ENCODE results near the gene ATP11A. TPM values are rescaled to one million over a fixed set of nuclear protein-coding genes. Genes with fewer than 3 reads are reported as not detected.
"Not testable (repeated sequence)": the region's sequence is repeated elsewhere in the genome, so short reads cannot be mapped to it uniquely, and the experiment has no call there.

ATP11A gene
- total RNA-seq, 1 experiment from 2014 or later = 9.4 TPM

DNA sequence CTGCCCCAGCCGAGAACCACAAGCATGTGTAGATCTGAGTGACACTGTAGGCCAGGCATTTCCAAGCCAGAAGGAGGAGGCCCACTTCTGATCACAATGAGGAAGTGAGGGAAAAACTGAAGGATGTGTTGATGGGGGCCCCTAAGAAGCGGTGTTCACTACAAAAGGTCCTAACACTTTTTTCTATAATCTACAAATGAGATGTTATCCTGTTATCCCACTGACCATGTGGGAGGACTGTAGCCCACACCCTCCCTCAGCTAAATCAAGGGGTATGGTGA is 180.2 kb downstream of the ATP11A start:
- BruUV-seq (replicated peaks) = no TSS peak

DNA sequence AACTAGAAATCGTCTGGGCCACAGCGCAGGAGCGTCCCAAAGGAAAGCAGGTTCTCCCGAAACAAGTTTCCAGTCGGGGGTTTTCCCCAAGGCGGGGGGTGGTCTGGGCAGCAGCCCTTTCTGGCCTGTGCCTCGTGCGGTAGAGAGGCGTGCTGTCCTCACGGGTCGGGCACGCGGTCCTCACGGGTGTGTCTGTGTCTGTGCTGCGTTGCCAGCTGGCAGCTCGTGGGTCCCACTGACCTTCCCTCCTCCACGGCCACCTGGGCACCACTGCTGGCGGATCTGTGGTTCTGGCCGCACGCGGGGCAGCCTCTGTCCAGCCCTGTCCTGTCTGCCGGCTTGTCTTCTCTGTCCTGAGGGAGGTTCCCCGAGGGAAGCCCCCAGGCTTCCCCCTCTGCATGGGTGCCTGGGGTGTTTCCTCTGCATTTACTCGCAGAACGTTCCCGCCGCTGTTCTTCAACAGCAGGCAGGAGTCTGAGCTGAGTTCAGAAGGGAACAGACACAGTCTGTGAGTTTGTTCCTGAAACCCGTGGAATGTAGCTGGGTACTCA is 181.0 kb downstream of the ATP11A start:
- H3K4me1 ChIP-seq (ENCODE audit: insufficient read depth, low read length, poor library complexity, severe bottlenecking) = no peaks in the 10 kb centered on the region
- no peak overlapping the region for H3K4me3 ChIP-seq (ENCODE audit: low read depth, low read length, poor library complexity, severe bottlenecking)
- no TSS peak for BruUV-seq (replicated peaks)
- TF ChIP-seq, protein P1, sequence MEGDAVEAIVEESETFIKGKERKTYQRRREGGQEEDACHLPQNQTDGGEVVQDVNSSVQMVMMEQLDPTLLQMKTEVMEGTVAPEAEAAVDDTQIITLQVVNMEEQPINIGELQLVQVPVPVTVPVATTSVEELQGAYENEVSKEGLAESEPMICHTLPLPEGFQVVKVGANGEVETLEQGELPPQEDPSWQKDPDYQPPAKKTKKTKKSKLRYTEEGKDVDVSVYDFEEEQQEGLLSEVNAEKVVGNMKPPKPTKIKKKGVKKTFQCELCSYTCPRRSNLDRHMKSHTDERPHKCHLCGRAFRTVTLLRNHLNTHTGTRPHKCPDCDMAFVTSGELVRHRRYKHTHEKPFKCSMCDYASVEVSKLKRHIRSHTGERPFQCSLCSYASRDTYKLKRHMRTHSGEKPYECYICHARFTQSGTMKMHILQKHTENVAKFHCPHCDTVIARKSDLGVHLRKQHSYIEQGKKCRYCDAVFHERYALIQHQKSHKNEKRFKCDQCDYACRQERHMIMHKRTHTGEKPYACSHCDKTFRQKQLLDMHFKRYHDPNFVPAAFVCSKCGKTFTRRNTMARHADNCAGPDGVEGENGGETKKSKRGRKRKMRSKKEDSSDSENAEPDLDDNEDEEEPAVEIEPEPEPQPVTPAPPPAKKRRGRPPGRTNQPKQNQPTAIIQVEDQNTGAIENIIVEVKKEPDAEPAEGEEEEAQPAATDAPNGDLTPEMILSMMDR (conservative IDR thresholded peaks at IDR 0.05; ENCODE audit: low read depth, low read length) = no peak
- no peak for TF ChIP-seq EZH2 (IDR thresholded peaks at IDR 0.05; ENCODE audit: borderline replicate concordance, low read depth, low read length, poor library complexity, severe bottlenecking)
- DNase-seq (ENCODE audit: low spot score) = no peak
- no peaks in the 10 kb centered on the region for H3K9me3 ChIP-seq (ENCODE audit: low read depth, low read length, poor library complexity, severe bottlenecking)
- H3K27ac ChIP-seq (ENCODE audit: low read depth, low read length, poor library complexity, severe bottlenecking) = no peak overlapping the region
- no peaks in the 10 kb centered on the region for H3K27me3 ChIP-seq (replicated peaks; ENCODE audit: insufficient read depth, low read depth, low read length, poor library complexity)
- intact Hi-C loops (cut with micrococcal nuclease; ENCODE audit: unreplicated experiment) = no loop called here
- CTCF ChIA-PET = no interaction called here
- no peaks in the 10 kb centered on the region for H3K36me3 ChIP-seq (ENCODE audit: insufficient read depth, low read length, poor library complexity, severe bottlenecking)
- POLR2A ChIA-PET (ENCODE audit: low non-redundant PET) = no interaction called here

More for the DNA sequence above, 180.2 kb downstream of the ATP11A start:
- H3K27me3 ChIP-seq (replicated peaks; ENCODE audit: insufficient read depth, low read depth, low read length, poor library complexity) = no peaks in the 10 kb centered on the region
- no peaks in the 10 kb centered on the region for H3K36me3 ChIP-seq (ENCODE audit: insufficient read depth, low read length, poor library complexity, severe bottlenecking)
- intact Hi-C loops (cut with micrococcal nuclease; ENCODE audit: unreplicated experiment) = no loop called here
- no peak for DNase-seq (ENCODE audit: low spot score)
- H3K4me1 ChIP-seq (ENCODE audit: insufficient read depth, low read length, poor library complexity, severe bottlenecking) = no peaks in the 10 kb centered on the region
- CTCF ChIA-PET = no interaction called here
- no peak overlapping the region for H3K4me3 ChIP-seq (ENCODE audit: low read depth, low read length, poor library complexity, severe bottlenecking)
- POLR2A ChIA-PET (ENCODE audit: low non-redundant PET) = no interaction called here
- TF ChIP-seq, protein P1 (conservative IDR thresholded peaks at IDR 0.05; ENCODE audit: low read depth, low read length) = no peak
- TF ChIP-seq EZH2 (IDR thresholded peaks at IDR 0.05; ENCODE audit: borderline replicate concordance, low read depth, low read length, poor library complexity, severe bottlenecking) = no peak
- H3K9me3 ChIP-seq (ENCODE audit: low read depth, low read length, poor library complexity, severe bottlenecking) = no peaks in the 10 kb centered on the region
- H3K27ac ChIP-seq (ENCODE audit: low read depth, low read length, poor library complexity, severe bottlenecking) = no peak overlapping the region

DNA sequence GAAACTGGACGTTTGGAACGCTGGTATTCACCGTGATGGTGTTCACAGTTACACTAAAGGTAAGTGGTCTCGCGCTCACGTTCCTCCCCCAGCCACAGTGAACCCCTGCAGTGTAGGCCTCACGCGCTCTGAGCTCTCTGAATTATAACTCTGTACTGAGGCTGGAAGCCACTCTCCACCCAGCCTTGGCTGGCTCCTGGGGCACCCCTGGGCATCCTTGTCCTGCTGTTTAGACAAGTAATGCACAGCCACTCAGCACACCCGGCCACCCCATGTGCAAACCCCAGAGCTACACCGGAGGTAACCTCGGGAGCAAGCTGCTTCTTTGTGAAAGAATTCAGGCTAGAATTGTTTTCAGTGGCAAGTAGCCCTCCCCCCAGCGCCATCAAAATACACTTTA is 181.9 kb downstream of the ATP11A start:
- no peaks in the 10 kb centered on the region for H3K4me1 ChIP-seq (ENCODE audit: insufficient read depth, low read length, poor library complexity, severe bottlenecking)
- intact Hi-C loops (cut with micrococcal nuclease; ENCODE audit: unreplicated experiment) = no loop called here
- H3K4me3 ChIP-seq (ENCODE audit: low read depth, low read length, poor library complexity, severe bottlenecking) = no peak overlapping the region
- TF ChIP-seq, protein P1 (conservative IDR thresholded peaks at IDR 0.05; ENCODE audit: low read depth, low read length) = no peak
- no peak for TF ChIP-seq EZH2 (IDR thresholded peaks at IDR 0.05; ENCODE audit: borderline replicate concordance, low read depth, low read length, poor library complexity, severe bottlenecking)
- DNase-seq (ENCODE audit: low spot score) = no peak
- no peaks in the 10 kb centered on the region for H3K36me3 ChIP-seq (ENCODE audit: insufficient read depth, low read length, poor library complexity, severe bottlenecking)
- BruUV-seq (replicated peaks) = no TSS peak
- H3K27ac ChIP-seq (ENCODE audit: low read depth, low read length, poor library complexity, severe bottlenecking) = no peak overlapping the region
- no peaks in the 10 kb centered on the region for H3K27me3 ChIP-seq (replicated peaks; ENCODE audit: insufficient read depth, low read depth, low read length, poor library complexity)
- no peaks in the 10 kb centered on the region for H3K9me3 ChIP-seq (ENCODE audit: low read depth, low read length, poor library complexity, severe bottlenecking)
- POLR2A ChIA-PET (ENCODE audit: low non-redundant PET) = no interaction called here
- CTCF ChIA-PET = no interaction called here

DNA sequence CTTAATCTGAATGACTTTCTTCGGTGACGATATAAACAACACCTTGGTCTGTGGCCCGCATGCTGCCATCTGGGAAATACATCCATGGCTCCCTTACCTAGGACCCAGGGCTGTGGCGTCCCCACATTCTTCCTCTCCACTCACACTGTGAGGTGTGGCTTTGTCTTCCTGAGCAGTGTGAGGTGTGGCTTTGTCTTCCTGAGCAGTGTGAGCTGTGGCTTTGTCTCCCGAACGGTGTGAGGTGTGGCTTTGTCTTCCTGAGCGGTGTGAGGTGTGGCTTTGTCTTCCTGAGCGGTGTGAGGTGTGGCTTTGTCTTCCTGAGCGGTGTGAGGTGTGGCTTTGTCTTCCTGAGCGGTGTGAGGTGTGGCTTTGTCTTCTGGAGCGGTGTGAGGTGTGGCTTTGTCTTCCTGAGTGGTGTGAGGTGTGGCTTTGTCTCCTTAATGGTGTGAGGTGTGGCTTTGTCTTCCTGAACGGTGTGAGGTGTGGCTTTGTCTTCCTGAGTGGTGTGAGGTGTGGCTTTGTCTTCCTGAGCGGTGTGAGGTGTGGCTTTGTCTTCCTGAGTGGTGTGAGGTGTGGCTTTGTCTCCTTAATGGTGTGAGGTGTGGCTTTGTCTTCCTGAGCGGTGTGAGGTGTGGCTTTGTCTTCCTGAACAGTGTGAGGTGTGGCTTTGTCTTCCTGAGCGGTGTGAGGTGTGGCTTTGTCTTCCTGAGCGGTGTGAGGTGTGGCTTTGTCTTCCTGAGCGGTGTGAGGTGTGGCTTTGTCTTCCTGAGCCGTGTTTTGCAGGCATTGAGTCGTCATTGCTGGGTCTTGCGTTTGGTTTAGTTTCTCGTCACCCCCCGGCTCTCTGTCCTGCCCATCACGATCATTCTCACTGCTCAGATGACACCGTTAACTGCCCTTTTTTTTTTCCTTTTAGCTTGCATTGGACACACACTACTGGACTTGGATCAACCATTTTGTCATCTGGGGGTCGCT is 183.1 kb downstream of the ATP11A start:
- H3K9me3 ChIP-seq (ENCODE audit: low read depth, low read length, poor library complexity, severe bottlenecking); DNase-seq (ENCODE audit: low spot score); H3K4me3 ChIP-seq (ENCODE audit: low read depth, low read length, poor library complexity, severe bottlenecking); H3K4me1 ChIP-seq (ENCODE audit: insufficient read depth, low read length, poor library complexity, severe bottlenecking); H3K36me3 ChIP-seq (ENCODE audit: insufficient read depth, low read length, poor library complexity, severe bottlenecking); POLR2A ChIA-PET (ENCODE audit: low non-redundant PET); H3K27ac ChIP-seq (ENCODE audit: low read depth, low read length, poor library complexity, severe bottlenecking); BruUV-seq (replicated peaks); intact Hi-C loops (cut with micrococcal nuclease; ENCODE audit: unreplicated experiment); H3K27me3 ChIP-seq (replicated peaks; ENCODE audit: insufficient read depth, low read depth, low read length, poor library complexity): not testable (repeated sequence)
- CTCF ChIA-PET = interaction anchor here (1.3 kb wide), 1 partner anchor 232 kb away, joined by 7 read pairs; no protein-coding TSS in a partner anchor
